ENCODE data around the gene MIF4GD. TPM values are rescaled to one million over a fixed set of nuclear protein-coding genes. Genes with fewer than 3 reads are reported as not detected.

The MIF4GD gene
- total and polyA plus RNA-seq, 2 experiments from 2014 or later = 11.3 to 15.9 TPM

DNA sequence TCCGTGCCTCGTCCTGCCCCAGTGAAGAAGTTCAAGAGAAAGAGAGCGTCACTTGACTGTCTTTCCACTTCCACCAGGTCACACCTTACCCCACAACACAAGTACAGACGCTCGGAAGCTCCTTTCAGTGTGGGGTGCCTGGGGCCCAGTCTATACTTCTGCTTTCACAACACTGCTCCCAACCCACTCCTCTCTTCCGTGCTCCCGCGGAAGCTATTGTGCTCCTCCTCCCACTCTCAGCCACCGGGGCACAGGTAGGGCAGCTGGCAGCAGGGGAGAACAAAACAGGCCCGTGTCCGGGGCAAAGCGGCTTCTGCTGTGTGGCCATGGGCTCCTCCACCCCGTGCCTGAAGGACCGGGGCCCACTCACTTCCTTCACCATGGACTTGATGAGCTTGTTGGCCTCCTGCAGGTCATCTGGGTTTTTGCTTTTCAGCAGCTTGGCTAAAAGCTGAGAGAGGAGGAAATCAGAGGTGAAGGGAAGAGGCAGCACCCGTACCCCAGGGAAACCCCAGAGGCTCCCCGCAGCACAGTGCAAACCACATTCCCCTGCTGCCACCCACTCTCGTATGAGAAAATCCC, 28.5 kb downstream of the MIF4GD start:
- Histone ChIP-seq H2AFZ (no peak overlapping the region), H3K79me2 (replicated peaks; ENCODE audit: insufficient read depth) (peaks cover 6% of the 10 kb centered on the region; the same call in 1 of the 2 replicates), H4K20me1 (replicated peaks; ENCODE audit: insufficient read depth) (peaks cover 4% of the 10 kb centered on the region; the same call in 1 of the 2 replicates), H3F3A (replicated peaks; ENCODE audit: low read depth) (peaks cover 26% of the 10 kb centered on the region), H3K4me1 (ENCODE audit: insufficient read depth) (no peaks in the 10 kb centered on the region), H3K36me3 (ENCODE audit: insufficient read depth) (peaks cover 11% of the 10 kb centered on the region; the same call in 1 of the 2 replicates), H3K4me3 (no peak overlapping the region), H3K4me2 (no peak overlapping the region), H3K9me2 (ENCODE audit: insufficient read depth) (no peaks in the 10 kb centered on the region), H3K27ac (ENCODE audit: low read depth) (no peak overlapping the region), H3K27me3 (ENCODE audit: insufficient read depth) (no peaks in the 10 kb centered on the region)
- no peak overlapping the region for H3K4me3 Mint-ChIP-seq
- ATAC-seq (no peak), DNase-seq (ENCODE audit: low spot score) (no peak)
- H3K36me3 Mint-ChIP-seq (ENCODE audit: low read depth) = peaks cover 68% of the 10 kb centered on the region
- no peak for TF ChIP-seq EZH2phosphoT487 (IDR thresholded peaks at IDR 0.05; ENCODE audit: unreplicated experiment)
- H3K9me3 Mint-ChIP-seq = no peaks in the 10 kb centered on the region
- H3K4me1 Mint-ChIP-seq = peaks cover 10% of the 10 kb centered on the region; the same call in 2 of the 3 replicates
- no peak overlapping the region for H3K27ac Mint-ChIP-seq
- H3K27me3 Mint-ChIP-seq (ENCODE audit: insufficient read depth, low read depth, poor library complexity) = peaks cover 17% of the 10 kb centered on the region

DNA sequence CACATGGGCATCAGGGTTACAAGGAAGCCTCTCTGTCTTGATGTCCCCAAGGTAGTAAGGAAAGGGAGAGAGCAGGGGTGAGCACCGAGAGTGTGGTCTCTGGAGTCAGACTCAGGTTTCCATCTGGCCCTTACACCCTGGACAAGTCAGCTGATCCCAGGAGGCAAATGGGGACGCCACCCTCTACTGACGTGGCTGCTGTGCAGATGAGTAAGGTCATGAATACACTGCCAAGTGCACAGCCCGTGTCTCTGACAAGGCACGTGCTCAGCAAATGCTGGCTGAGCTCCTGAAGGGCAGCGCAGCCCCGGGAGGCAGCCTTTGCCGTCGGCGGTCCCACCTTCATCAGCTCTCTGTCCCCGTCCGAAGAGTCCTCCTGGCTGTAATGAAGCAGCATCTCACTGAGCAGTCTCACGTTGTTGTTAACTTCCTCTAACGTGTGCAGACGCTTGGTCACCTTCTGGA, 29.0 kb downstream of the MIF4GD start:
- H2AFZ ChIP-seq = no peak overlapping the region
- H3K27me3 ChIP-seq (ENCODE audit: insufficient read depth) = no peaks in the 10 kb centered on the region
- peaks cover 19% of the 10 kb centered on the region for H3K27me3 Mint-ChIP-seq (ENCODE audit: insufficient read depth, low read depth, poor library complexity)
- H4K20me1 ChIP-seq (replicated peaks; ENCODE audit: insufficient read depth) = peaks cover 4% of the 10 kb centered on the region; the same call in 1 of the 2 replicates
- ATAC-seq = no peak
- peaks cover 73% of the 10 kb centered on the region for H3K36me3 Mint-ChIP-seq (ENCODE audit: low read depth)
- peaks cover 11% of the 10 kb centered on the region; the same call in 1 of the 2 replicates for H3K36me3 ChIP-seq (ENCODE audit: insufficient read depth)
- H3K79me2 ChIP-seq (replicated peaks; ENCODE audit: insufficient read depth) = peaks cover 2% of the 10 kb centered on the region; the same call in 1 of the 2 replicates
- no peak for DNase-seq (ENCODE audit: low spot score)
- no peak overlapping the region for H3K4me2 ChIP-seq
- H3K9me2 ChIP-seq (ENCODE audit: insufficient read depth) = no peaks in the 10 kb centered on the region
- H3K4me1 ChIP-seq (ENCODE audit: insufficient read depth) = no peaks in the 10 kb centered on the region
- H3K4me3 ChIP-seq = no peak overlapping the region
- H3K4me3 Mint-ChIP-seq = no peak overlapping the region
- H3K27ac Mint-ChIP-seq = no peak overlapping the region
- no peak overlapping the region for H3K27ac ChIP-seq (ENCODE audit: low read depth)
- no peaks in the 10 kb centered on the region for H3K9me3 Mint-ChIP-seq
- H3K4me1 Mint-ChIP-seq = peaks cover 10% of the 10 kb centered on the region; the same call in 2 of the 3 replicates
- H3F3A ChIP-seq (replicated peaks; ENCODE audit: low read depth) = peaks cover 26% of the 10 kb centered on the region
- TF ChIP-seq, protein P1, sequence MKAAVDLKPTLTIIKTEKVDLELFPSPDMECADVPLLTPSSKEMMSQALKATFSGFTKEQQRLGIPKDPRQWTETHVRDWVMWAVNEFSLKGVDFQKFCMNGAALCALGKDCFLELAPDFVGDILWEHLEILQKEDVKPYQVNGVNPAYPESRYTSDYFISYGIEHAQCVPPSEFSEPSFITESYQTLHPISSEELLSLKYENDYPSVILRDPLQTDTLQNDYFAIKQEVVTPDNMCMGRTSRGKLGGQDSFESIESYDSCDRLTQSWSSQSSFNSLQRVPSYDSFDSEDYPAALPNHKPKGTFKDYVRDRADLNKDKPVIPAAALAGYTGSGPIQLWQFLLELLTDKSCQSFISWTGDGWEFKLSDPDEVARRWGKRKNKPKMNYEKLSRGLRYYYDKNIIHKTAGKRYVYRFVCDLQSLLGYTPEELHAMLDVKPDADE (IDR thresholded peaks at IDR 0.05) = no peak
- no peak for TF ChIP-seq NANOG (IDR thresholded peaks at IDR 0.05; ENCODE audit: borderline replicate concordance)
- TF ChIP-seq, protein P2, sequence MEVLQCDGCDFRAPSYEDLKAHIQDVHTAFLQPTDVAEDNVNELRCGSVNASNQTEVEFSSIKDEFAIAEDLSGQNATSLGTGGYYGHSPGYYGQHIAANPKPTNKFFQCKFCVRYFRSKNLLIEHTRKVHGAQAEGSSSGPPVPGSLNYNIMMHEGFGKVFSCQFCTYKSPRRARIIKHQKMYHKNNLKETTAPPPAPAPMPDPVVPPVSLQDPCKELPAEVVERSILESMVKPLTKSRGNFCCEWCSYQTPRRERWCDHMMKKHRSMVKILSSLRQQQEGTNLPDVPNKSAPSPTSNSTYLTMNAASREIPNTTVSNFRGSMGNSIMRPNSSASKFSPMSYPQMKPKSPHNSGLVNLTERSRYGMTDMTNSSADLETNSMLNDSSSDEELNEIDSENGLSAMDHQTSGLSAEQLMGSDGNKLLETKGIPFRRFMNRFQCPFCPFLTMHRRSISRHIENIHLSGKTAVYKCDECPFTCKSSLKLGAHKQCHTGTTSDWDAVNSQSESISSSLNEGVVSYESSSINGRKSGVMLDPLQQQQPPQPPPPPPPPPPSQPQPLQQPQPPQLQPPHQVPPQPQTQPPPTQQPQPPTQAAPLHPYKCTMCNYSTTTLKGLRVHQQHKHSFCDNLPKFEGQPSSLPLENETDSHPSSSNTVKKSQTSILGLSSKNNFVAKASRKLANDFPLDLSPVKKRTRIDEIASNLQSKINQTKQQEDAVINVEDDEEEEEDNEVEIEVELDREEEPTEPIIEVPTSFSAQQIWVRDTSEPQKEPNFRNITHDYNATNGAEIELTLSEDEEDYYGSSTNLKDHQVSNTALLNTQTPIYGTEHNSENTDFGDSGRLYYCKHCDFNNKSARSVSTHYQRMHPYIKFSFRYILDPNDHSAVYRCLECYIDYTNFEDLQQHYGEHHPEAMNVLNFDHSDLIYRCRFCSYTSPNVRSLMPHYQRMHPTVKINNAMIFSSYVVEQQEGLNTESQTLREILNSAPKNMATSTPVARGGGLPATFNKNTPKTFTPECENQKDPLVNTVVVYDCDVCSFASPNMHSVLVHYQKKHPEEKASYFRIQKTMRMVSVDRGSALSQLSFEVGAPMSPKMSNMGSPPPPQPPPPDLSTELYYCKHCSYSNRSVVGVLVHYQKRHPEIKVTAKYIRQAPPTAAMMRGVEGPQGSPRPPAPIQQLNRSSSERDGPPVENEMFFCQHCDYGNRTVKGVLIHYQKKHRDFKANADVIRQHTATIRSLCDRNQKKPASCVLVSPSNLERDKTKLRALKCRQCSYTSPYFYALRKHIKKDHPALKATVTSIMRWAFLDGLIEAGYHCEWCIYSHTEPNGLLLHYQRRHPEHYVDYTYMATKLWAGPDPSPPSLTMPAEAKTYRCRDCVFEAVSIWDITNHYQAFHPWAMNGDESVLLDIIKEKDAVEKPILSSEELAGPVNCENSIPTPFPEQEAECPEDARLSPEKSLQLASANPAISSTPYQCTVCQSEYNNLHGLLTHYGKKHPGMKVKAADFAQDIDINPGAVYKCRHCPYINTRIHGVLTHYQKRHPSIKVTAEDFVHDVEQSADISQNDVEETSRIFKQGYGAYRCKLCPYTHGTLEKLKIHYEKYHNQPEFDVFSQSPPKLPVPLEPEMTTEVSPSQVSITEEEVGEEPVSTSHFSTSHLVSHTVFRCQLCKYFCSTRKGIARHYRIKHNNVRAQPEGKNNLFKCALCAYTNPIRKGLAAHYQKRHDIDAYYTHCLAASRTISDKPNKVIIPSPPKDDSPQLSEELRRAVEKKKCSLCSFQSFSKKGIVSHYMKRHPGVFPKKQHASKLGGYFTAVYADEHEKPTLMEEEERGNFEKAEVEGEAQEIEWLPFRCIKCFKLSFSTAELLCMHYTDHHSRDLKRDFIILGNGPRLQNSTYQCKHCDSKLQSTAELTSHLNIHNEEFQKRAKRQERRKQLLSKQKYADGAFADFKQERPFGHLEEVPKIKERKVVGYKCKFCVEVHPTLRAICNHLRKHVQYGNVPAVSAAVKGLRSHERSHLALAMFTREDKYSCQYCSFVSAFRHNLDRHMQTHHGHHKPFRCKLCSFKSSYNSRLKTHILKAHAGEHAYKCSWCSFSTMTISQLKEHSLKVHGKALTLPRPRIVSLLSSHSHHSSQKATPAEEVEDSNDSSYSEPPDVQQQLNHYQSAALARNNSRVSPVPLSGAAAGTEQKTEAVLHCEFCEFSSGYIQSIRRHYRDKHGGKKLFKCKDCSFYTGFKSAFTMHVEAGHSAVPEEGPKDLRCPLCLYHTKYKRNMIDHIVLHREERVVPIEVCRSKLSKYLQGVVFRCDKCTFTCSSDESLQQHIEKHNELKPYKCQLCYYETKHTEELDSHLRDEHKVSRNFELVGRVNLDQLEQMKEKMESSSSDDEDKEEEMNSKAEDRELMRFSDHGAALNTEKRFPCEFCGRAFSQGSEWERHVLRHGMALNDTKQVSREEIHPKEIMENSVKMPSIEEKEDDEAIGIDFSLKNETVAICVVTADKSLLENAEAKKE (CRISPR knock-in tag; IDR thresholded peaks at IDR 0.05) = no peak
- TF ChIP-seq EZH2 (IDR thresholded peaks at IDR 0.05; ENCODE audit: low read depth, unreplicated experiment) = no peak
- no peak for TF ChIP-seq CREB1 (CRISPR knock-in tag; IDR thresholded peaks at IDR 0.05; ENCODE audit: low read depth)
- TF ChIP-seq JUNB (IDR thresholded peaks at IDR 0.05; ENCODE audit: unreplicated experiment) = no peak
- no peak for TF ChIP-seq ZNF114 (CRISPR knock-in tag; IDR thresholded peaks at IDR 0.05)
- TF ChIP-seq, protein P3, sequence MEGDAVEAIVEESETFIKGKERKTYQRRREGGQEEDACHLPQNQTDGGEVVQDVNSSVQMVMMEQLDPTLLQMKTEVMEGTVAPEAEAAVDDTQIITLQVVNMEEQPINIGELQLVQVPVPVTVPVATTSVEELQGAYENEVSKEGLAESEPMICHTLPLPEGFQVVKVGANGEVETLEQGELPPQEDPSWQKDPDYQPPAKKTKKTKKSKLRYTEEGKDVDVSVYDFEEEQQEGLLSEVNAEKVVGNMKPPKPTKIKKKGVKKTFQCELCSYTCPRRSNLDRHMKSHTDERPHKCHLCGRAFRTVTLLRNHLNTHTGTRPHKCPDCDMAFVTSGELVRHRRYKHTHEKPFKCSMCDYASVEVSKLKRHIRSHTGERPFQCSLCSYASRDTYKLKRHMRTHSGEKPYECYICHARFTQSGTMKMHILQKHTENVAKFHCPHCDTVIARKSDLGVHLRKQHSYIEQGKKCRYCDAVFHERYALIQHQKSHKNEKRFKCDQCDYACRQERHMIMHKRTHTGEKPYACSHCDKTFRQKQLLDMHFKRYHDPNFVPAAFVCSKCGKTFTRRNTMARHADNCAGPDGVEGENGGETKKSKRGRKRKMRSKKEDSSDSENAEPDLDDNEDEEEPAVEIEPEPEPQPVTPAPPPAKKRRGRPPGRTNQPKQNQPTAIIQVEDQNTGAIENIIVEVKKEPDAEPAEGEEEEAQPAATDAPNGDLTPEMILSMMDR (conservative IDR thresholded peaks at IDR 0.05; ENCODE audit: low read depth in 2 of 2) = no peak
- TF ChIP-seq EZH2phosphoT487 (IDR thresholded peaks at IDR 0.05; ENCODE audit: unreplicated experiment) = no peak
- no peak for TF ChIP-seq ZNF331 (CRISPR knock-in tag; IDR thresholded peaks at IDR 0.05; ENCODE audit: low read depth)
